ENCODE data around the gene HNRNPU.

Gene HNRNPU

GRCh38 chr1:244850099-244850852 lies 14.1 kb downstream of the HNRNPU start:
- H3K9me3 Mint-ChIP-seq, result no peaks in the 10 kb centered on the region
- no peak for DNase-seq
- peaks cover 85% of the 10 kb centered on the region for H3K36me3 Mint-ChIP-seq (ENCODE audit: low read depth)
- H3K27me3 Mint-ChIP-seq (ENCODE audit: low read depth, poor library complexity), result no peaks in the 10 kb centered on the region
- peaks cover 8% of the 10 kb centered on the region for H3K4me1 Mint-ChIP-seq
- no peak overlapping the region for H3K4me3 Mint-ChIP-seq
- TF ChIP-seq CTCF (IDR thresholded peaks at IDR 0.05), result no peak
- H3K27ac Mint-ChIP-seq, result peak overlapping the region; percentile 52

- no peaks in the 10 kb centered on the region for H3K27me3 Mint-ChIP-seq (ENCODE audit: low read depth, poor library complexity)
- no peak for TF ChIP-seq CTCF (IDR thresholded peaks at IDR 0.05)
- peaks cover 82% of the 10 kb centered on the region for H3K36me3 Mint-ChIP-seq (ENCODE audit: low read depth)
- H3K4me1 Mint-ChIP-seq, result no peaks in the 10 kb centered on the region
- H3K4me3 Mint-ChIP-seq, result no peak overlapping the region
- no peak for DNase-seq
- no peak overlapping the region for H3K27ac Mint-ChIP-seq
- H3K9me3 Mint-ChIP-seq, result no peaks in the 10 kb centered on the region
Measured at GRCh38 chr1:244849189-244849866, 15.0 kb downstream of the HNRNPU start.

GRCh38 chr1:244846653-244847052 lies 17.7 kb downstream of the HNRNPU start:
- H3K27me3 Mint-ChIP-seq (ENCODE audit: low read depth, poor library complexity), result no peaks in the 10 kb centered on the region
- peak overlapping the region; percentile 86 for H3K27ac Mint-ChIP-seq
- no peaks in the 10 kb centered on the region for H3K4me1 Mint-ChIP-seq
- H3K4me3 Mint-ChIP-seq, result no peak overlapping the region
- no peak for TF ChIP-seq CTCF (IDR thresholded peaks at IDR 0.05)
- peaks cover 84% of the 10 kb centered on the region for H3K36me3 Mint-ChIP-seq (ENCODE audit: low read depth)
- H3K9me3 Mint-ChIP-seq, result no peaks in the 10 kb centered on the region
- DNase-seq, result no peak

GRCh38 chr1:244844155-244845121 lies 19.9 kb downstream of the HNRNPU start:
- H3K36me3 Mint-ChIP-seq (ENCODE audit: low read depth), result peaks cover 89% of the 10 kb centered on the region
- H3K27me3 Mint-ChIP-seq (ENCODE audit: low read depth, poor library complexity), result no peaks in the 10 kb centered on the region
- no peaks in the 10 kb centered on the region for H3K9me3 Mint-ChIP-seq
- TF ChIP-seq CTCF (IDR thresholded peaks at IDR 0.05), result no peak
- H3K4me1 Mint-ChIP-seq, result no peaks in the 10 kb centered on the region
- no peak overlapping the region for H3K4me3 Mint-ChIP-seq
- no peak for DNase-seq
- H3K27ac Mint-ChIP-seq, result peak overlapping the region; percentile 54

- no peak for DNase-seq
- H3K36me3 Mint-ChIP-seq (ENCODE audit: low read depth), result peaks cover 92% of the 10 kb centered on the region
- TF ChIP-seq CTCF (IDR thresholded peaks at IDR 0.05), result no peak
- H3K9me3 Mint-ChIP-seq, result no peaks in the 10 kb centered on the region
- no peak overlapping the region for H3K4me3 Mint-ChIP-seq
- no peak overlapping the region for H3K27ac Mint-ChIP-seq
- H3K27me3 Mint-ChIP-seq (ENCODE audit: low read depth, poor library complexity), result no peaks in the 10 kb centered on the region
- peaks cover 7% of the 10 kb centered on the region for H3K4me1 Mint-ChIP-seq
Measured at GRCh38 chr1:244843148-244843978, 21.0 kb downstream of the HNRNPU start.

Measured in nephron progenitor cell (in vitro differentiated cells).